GM18868 (cell line): ENCODE results near the gene PAM16.
A peak's percentile ranks its signal among the peaks of the same experiment; 100 is the strongest.

Source experiments
- ATAC-seq: cut with Tn5 transposase; IDR thresholded peaks from one replicate; pipeline ENCODE4 v1.9.1; 2021; ENCODE audit warnings: mild to moderate bottlenecking, moderate library complexity; ENCODE audit not compliant: unreplicated experiment

PAM16 gene

GRCh38 chr16:4371357-4372000 is 20.4 kb upstream of the PAM16 start, which contains the start of gene VASN:
TSS of gene VASN (plus strand) at chr16:4371848. CDS start at chr16:4380878, 9,030 bp downstream.
- peak; percentile 79 for ATAC-seq

- ATAC-seq: no peak
Measured at GRCh38 chr16:4370570-4371356, 19.6 kb upstream of the PAM16 start.

- no peak for ATAC-seq
Measured at GRCh38 chr16:4370151-4370550, 19.0 kb upstream of the PAM16 start.

- ATAC-seq: no peak
Measured at GRCh38 chr16:4369007-4369733, 18.0 kb upstream of the PAM16 start.

- no peak for ATAC-seq
Measured at GRCh38 chr16:4367393-4367856, 16.3 kb upstream of the PAM16 start.

GRCh38 chr16:4366016-4366415 is 14.9 kb upstream of the PAM16 start:
- ATAC-seq: no peak

- no peak for ATAC-seq
Measured at GRCh38 chr16:4365615-4366014, 14.5 kb upstream of the PAM16 start.

GRCh38 chr16:4365014-4365406 is 13.9 kb upstream of the PAM16 start:
- peak; percentile 91 for ATAC-seq

GRCh38 chr16:4364196-4365013 is 13.3 kb upstream of the PAM16 start:
- no peak for ATAC-seq

- no peak for ATAC-seq
Measured at GRCh38 chr16:4362476-4363135, 11.5 kb upstream of the PAM16 start.

- ATAC-seq: no peak
Measured at GRCh38 chr16:4361944-4362311, 10.8 kb upstream of the PAM16 start.

GRCh38 chr16:4361033-4361943 is 10.2 kb upstream of the PAM16 start:
- ATAC-seq: no peak

- no peak for ATAC-seq
Measured at GRCh38 chr16:4360538-4361021, 9.5 kb upstream of the PAM16 start.

- no peak for ATAC-seq
Measured at GRCh38 chr16:4359914-4360313, 8.8 kb upstream of the PAM16 start.

- ATAC-seq: no peak
Measured at GRCh38 chr16:4358831-4359561, 7.9 kb upstream of the PAM16 start.

- no peak for ATAC-seq
Measured at GRCh38 chr16:4358236-4358635, 7.1 kb upstream of the PAM16 start.

GRCh38 chr16:4356820-4357219 is 5.7 kb upstream of the PAM16 start:
- ATAC-seq: no peak
